Measurements from ENCODE around the gene CBFA2T3. TPM values are rescaled to one million over a fixed set of nuclear protein-coding genes. Genes with fewer than 3 reads are reported as not detected.
"Not testable (repeated sequence)": the region's sequence is repeated elsewhere in the genome, so short reads cannot be mapped to it uniquely, and the experiment has no call there.

Gene CBFA2T3
- total RNA-seq, 2 donors from 2014 or later: 2.3 to 2.9 TPM

- Mint-ChIP-seq H3K27me3 (peaks cover 24 to 29% of the 10 kb centered on the region in 2 donors), H3K4me3 (no peak overlapping the region), H3K27ac (no peak overlapping the region), H3K9me3 (peaks cover 10% of the 10 kb centered on the region), H3K4me1 (ENCODE audit: low read depth in 2 of 2) (peaks cover 4% of the 10 kb centered on the region in 2 donors), H3K36me3 (no peaks in the 10 kb centered on the region)
- no peak for ATAC-seq
- peak; percentile 44 for DNase-seq (ENCODE audit: low spot score)
Measured at GRCh38 chr16:89007371-89008249, 30.6 kb upstream of the CBFA2T3 start.

- Mint-ChIP-seq H3K4me3 (no peak overlapping the region), H3K36me3 (no peaks in the 10 kb centered on the region), H3K4me1 (ENCODE audit: low read depth in 2 of 2) (peaks cover 4% of the 10 kb centered on the region in 2 donors), H3K27me3 (peaks cover 24 to 28% of the 10 kb centered on the region in 2 donors), H3K27ac (no peak overlapping the region), H3K9me3 (peaks cover 3% of the 10 kb centered on the region)
- peak in 1 of 2 donors; percentile 11 for ATAC-seq
- DNase-seq (ENCODE audit: low spot score): peak; percentile 57
Measured at GRCh38 chr16:89006036-89006752, 29.2 kb upstream of the CBFA2T3 start.

GRCh38 chr16:89005201-89006035 lies 28.4 kb upstream of the CBFA2T3 start:
- DNase-seq (ENCODE audit: low spot score) (peak; percentile 49), ATAC-seq (peak in 1 of 2 donors; percentile 17)
- Mint-ChIP-seq H3K4me3 (no peak overlapping the region), H3K27me3 (peaks cover 24 to 28% of the 10 kb centered on the region in 2 donors), H3K4me1 (ENCODE audit: low read depth in 2 of 2) (peaks cover 4% of the 10 kb centered on the region in 2 donors), H3K36me3 (no peaks in the 10 kb centered on the region), H3K27ac (no peak overlapping the region), H3K9me3 (peaks cover 3% of the 10 kb centered on the region)

DNA sequence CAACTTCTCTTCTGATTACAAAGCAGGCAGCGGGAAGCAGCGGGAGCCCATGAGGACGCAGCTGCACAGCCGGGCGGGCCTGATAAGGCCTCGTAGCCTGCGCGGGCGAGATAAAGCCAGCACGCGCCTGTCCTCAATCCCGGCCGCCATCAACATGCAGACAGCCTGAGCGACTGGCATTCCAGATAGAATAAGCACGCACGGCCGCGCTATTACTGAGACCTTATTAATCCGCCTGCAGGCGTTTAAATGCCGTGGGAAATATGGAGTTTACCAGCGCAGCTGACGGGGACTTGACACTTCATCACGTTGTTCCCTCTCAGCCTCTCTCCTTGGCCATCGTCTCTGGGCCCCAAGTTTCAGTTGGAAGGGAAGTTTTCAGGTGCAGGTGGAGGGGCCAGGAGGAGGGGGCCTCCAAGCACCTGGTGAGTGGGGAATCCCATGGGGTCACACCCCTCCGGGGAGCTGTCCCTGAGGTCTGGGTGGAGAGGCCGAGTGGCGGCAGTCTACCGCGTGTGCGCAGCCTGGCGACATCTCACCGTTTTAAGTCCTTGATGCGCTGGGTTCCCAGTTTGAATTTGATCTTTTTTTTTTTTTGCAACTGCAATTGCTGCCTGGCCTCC lies 27.3 kb upstream of the CBFA2T3 start:
- no peak overlapping the region for H3K27ac Mint-ChIP-seq
- H3K36me3 Mint-ChIP-seq: no peaks in the 10 kb centered on the region
- ATAC-seq: no peak
- H3K4me1 Mint-ChIP-seq (ENCODE audit: low read depth in 2 of 2): peaks cover 2 to 6% of the 10 kb centered on the region in 2 donors
- no peak overlapping the region for H3K4me3 Mint-ChIP-seq
- H3K9me3 Mint-ChIP-seq: peaks cover under 1% of the 10 kb centered on the region
- peaks cover 23 to 25% of the 10 kb centered on the region in 2 donors for H3K27me3 Mint-ChIP-seq
- peak; percentile 51 for DNase-seq (ENCODE audit: low spot score)

DNA sequence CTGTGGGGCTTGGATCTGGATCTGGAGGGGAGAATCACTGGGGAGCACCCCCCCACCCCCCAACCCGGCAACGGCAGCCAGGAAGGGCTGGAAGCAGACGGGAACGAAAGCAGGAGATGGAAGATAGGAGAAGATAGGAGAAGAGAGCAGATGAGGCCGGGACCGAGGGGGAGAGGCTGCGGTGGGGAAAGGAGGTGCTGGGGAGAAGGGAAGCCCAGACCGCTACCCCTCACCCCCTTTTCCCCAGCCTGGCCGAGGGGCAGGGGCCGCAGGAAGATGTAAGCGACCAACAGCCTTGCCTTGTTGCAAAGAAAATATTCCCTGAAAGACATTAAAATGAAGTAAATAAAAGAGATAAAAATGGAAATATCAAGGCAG lies 26.8 kb upstream of the CBFA2T3 start:
- Mint-ChIP-seq H3K27ac (no peak overlapping the region), H3K36me3 (no peaks in the 10 kb centered on the region), H3K4me1 (ENCODE audit: low read depth in 2 of 2) (peaks cover 5 to 10% of the 10 kb centered on the region in 2 donors), H3K27me3 (peaks cover 21 to 29% of the 10 kb centered on the region in 2 donors), H3K9me3 (peaks cover 6% of the 10 kb centered on the region), H3K4me3 (no peak overlapping the region)
- DNase-seq (ENCODE audit: low spot score): no peak
- ATAC-seq: no peak

GRCh38 chr16:89002851-89003830 lies 26.1 kb upstream of the CBFA2T3 start:
- Mint-ChIP-seq H3K4me3 (no peak overlapping the region), H3K4me1 (ENCODE audit: low read depth in 2 of 2) (peaks cover 6 to 10% of the 10 kb centered on the region in 2 donors), H3K27me3 (peaks cover 21 to 29% of the 10 kb centered on the region in 2 donors), H3K27ac (no peak overlapping the region), H3K9me3 (peaks cover 6% of the 10 kb centered on the region), H3K36me3 (no peaks in the 10 kb centered on the region)
- ATAC-seq: peak in 1 of 2 donors; percentile 48
- no peak for DNase-seq (ENCODE audit: low spot score)

- H3K27ac Mint-ChIP-seq; H3K9me3 Mint-ChIP-seq; H3K4me3 Mint-ChIP-seq; DNase-seq (ENCODE audit: low spot score); ATAC-seq; H3K36me3 Mint-ChIP-seq: not testable (repeated sequence)
- H3K27me3 Mint-ChIP-seq: peaks cover 15 to 26% of the 10 kb centered on the region in 2 donors
- peaks cover 6 to 10% of the 10 kb centered on the region in 2 donors for H3K4me1 Mint-ChIP-seq (ENCODE audit: low read depth in 2 of 2)
Measured at GRCh38 chr16:89002081-89002480, 25.1 kb upstream of the CBFA2T3 start.

GRCh38 chr16:89001117-89002027 lies 24.4 kb upstream of the CBFA2T3 start:
- peaks cover 10% of the 10 kb centered on the region for H3K9me3 Mint-ChIP-seq
- no peak overlapping the region for H3K4me3 Mint-ChIP-seq
- peaks cover 15 to 26% of the 10 kb centered on the region in 2 donors for H3K27me3 Mint-ChIP-seq
- H3K4me1 Mint-ChIP-seq (ENCODE audit: low read depth in 2 of 2): peaks cover 6 to 10% of the 10 kb centered on the region in 2 donors
- ATAC-seq (no peak), DNase-seq (ENCODE audit: low spot score) (no peak)
- peaks cover 6% of the 10 kb centered on the region for H3K36me3 Mint-ChIP-seq
- H3K27ac Mint-ChIP-seq: no peak overlapping the region

- no peak overlapping the region for H3K27ac Mint-ChIP-seq
- H3K27me3 Mint-ChIP-seq: peaks cover 16 to 26% of the 10 kb centered on the region in 2 donors
- no peak for DNase-seq (ENCODE audit: low spot score)
- peaks cover 10% of the 10 kb centered on the region for H3K9me3 Mint-ChIP-seq
- H3K36me3 Mint-ChIP-seq: peaks cover 6% of the 10 kb centered on the region
- H3K4me1 Mint-ChIP-seq (ENCODE audit: low read depth in 2 of 2): peaks cover 6 to 10% of the 10 kb centered on the region in 2 donors
- ATAC-seq: peak in 1 of 2 donors; percentile 25
- no peak overlapping the region for H3K4me3 Mint-ChIP-seq
Measured at GRCh38 chr16:89000207-89000959, 23.4 kb upstream of the CBFA2T3 start.

DNA sequence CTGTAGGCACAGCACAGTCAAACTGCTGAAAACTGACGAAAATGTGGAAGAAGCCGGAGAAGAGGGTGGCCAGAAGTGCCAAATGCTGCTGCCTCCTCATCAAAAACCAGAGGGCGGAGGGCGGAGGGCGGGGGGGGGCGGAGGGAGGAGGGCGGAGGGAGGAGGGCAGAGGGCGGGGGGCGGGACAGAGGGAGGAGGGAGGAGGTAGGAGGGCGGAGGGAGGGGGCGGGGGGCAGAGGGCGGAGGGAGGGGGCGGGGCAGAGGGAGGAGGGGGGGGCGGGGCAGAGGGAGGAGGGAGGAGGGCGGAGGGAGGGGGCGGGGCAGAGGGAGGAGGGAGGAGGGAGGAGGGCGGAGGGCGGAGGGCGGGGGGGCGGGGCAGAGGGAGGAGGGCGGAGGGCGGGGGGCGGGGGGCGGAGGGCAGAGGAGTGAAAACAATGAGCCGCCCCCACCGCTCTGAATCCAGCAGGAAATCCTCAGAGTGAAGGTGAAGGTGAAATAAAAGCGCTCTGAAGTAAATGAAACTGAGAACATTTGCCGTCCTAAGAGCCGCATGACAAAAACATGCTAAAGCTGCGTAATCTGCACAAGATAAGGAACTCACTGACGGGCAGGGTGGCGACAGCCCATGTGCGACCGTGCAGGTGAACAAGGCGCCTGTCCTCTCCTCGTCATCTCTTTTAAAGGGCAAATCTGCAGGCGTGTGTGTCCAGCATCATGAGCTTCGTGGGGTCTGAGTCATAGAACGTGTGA lies 22.6 kb upstream of the CBFA2T3 start:
- no peak overlapping the region for H3K27ac Mint-ChIP-seq
- peaks cover 6 to 10% of the 10 kb centered on the region in 2 donors for H3K4me1 Mint-ChIP-seq (ENCODE audit: low read depth in 2 of 2)
- ATAC-seq: peak; percentile 31 to 43

More for the DNA sequence above, 22.6 kb upstream of the CBFA2T3 start:
- H3K4me3 Mint-ChIP-seq: no peak overlapping the region
- peaks cover 10% of the 10 kb centered on the region for H3K9me3 Mint-ChIP-seq
- no peak for DNase-seq (ENCODE audit: low spot score)
- H3K36me3 Mint-ChIP-seq: peaks cover 6% of the 10 kb centered on the region
- peaks cover 17 to 24% of the 10 kb centered on the region in 2 donors for H3K27me3 Mint-ChIP-seq
